Activated CD8-positive, alpha-beta memory T cell treated with anti-CD3 and anti-CD28 coated beads for 24 hours (primary cell): ENCODE results near the gene COX15.
"Not testable (repeated sequence)": the region's sequence is repeated elsewhere in the genome, so short reads cannot be mapped to it uniquely, and the experiment has no call there.

ENCODE experiments used
- DNase-seq: peaks from one replicate; pipeline ENCODE4 v3.0.0-alpha.2; 2020

The COX15 gene

DNA sequence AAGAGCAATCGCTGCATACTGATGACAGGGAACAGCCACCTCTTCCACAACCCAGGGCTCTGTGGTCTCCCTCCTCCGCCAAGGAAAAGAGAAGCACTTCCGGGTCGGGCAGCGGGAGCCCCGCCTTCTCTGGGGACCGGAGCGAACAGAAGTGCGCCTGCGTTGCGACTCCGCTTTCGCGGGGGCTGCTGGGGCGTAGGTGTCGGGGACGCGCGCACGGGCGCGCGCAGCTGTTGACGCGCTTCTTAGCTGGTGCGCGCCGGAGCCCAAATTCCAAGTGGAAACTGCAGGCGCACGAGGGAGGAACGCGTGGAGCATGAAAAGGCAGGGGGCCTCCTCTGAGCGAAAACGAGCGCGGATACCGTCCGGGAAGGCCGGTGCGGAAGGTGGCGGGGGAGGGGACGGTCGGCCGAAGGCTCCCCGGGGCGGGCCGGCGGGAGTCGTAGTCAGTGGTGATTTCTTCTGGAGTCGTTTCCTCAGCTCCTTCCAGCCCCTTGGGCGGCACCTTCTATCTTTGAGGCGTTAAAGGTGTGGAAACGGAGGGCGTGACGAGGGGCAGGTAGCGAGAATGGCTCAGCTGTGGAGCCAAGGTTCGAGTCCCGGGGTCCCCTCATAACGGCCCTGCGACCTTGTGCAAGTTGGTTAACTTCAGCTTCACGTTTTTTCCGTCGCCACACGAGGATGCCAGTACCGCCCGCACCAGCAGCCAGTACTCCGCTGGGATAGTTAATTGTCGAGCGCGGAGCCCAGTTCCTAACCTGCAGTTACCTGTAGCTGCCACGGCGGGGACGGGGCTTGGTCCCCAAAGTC lies at the start of gene COX15, which contains the start of gene CUTC:
TSS of gene COX15 (minus strand) at position 95 of the 810 bp plus-strand sequence. CDS start at position 17, 78 bp downstream.
TSS of gene CUTC (plus strand) at position 202 of the 810 bp plus-strand sequence. CDS start at position 317, 115 bp downstream.
- peak; percentile 95 for DNase-seq

DNA sequence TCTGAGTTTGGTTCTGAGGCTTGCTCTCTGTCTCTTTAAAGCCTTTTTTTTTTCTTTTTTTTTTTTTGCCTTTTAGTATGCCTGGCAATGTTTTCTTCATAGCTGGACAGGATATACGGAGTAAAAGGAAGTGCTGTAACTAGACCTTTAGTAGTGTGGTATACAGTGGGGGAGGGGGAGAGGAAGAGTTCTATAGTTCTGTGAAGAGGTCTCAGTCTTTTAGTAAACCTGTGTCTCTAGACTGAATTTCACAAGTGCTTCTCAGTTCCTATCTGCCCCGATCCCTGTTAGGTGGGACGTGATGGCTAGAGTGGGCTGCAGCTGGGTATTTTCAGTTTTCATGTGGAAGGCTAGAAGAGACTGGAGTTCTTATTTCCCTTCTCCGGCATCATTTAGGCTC lies 47.4 kb upstream of the COX15 start:
- no peak for DNase-seq

DNA sequence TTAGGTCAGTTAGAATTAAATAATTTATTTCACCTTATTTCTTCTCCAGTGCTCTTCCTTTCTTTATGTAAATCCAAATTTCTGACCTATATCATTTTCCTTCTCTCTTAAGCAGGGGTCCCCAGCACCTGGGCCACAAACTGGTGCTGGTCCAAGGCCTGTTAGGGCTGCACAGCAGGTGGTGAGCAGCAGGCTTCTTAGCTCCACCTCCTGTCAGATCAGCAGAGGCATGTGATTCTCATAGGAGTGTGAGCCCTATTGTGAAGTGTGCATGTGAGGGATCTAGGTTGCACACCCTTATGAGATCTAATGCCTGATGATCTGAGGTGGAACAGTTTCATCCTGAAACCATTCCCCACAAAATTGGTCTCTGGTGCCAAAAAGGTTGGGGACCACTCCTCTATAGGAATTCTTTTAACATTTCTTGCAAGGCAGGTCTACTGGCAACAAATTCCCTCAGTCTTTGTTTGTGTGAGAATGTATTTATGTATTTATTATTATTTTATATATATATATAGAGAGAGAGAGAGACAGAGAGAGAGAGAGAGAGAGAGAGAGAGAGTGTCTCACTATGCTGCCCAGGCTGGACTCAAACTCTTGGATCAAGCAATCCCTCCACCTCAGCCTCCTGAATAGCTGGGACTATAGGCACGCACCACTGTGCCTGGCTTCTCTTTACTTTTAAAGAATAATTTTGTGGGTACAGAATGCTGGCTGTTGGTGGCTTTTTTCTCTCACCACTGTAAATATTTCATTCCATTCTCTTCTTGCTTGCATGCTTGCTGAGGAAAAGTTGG lies 46.2 kb upstream of the COX15 start:
- no peak for DNase-seq

DNA sequence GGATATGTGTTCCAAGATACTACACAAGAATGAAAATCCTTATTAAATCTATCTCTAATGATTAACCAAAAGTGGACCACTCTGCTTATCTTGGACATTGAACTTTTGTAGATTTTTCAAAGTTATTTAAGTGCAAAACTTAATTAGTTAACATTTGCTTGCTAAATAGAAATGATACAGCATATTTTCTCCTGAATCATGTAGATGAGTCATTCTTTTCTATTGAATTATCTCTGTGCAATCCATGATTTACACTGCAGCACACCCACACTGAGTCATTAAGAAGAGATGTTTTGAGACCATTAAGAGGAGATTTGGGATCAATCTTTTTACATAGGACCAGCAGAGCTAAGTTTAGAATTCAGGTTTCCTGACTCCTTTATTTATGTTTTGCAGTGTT lies 43.9 kb upstream of the COX15 start:
- DNase-seq: no peak

DNA sequence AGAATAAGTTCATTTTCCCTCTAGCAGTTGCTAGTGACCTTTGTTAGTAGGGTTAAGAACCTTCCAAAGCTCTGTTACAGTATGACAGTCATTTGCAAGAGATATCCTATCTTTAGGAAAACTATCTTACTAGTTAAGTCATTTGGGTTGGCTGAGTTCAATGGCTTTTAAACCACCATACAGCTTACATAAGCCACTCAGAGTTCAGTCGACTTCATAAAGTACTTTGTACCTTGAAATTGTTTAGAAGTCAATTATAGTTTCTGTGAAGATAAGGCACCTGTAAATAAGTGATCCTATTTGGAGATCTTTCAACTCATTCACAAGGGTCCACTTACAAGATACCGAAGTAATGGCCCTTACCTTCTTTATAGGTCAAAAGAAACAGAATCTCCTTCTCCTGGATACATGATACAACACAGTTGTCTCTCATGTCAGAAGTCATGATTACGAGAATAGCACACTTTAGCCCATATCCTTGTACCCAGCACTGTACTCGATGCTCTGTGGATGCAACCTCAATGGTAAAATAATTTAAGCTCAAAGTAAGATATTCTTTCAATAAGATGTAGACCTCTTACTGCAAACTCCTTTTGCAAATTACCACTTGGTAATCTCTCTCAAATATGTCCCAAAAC lies 38.6 kb upstream of the COX15 start:
- no peak for DNase-seq

DNA sequence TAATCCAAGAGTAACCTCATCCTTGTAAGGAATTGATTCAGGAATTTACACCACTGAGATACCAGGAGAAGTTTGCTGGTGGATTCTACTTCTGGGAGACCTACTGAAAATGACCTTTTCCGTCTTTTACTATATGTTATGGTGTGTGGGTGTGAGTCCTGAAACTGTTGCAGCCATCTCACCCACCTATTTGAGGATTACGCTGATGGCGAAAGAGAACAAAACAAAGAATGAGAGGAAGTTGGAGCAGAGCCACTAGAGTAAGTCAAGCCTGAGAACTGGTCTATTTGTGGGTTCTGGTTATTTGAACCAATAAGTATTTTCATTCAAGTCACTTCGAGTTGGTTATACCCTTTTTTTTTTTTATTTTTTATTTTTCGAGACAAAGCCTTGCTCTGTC lies 37.8 kb upstream of the COX15 start:
- no peak for DNase-seq

DNA sequence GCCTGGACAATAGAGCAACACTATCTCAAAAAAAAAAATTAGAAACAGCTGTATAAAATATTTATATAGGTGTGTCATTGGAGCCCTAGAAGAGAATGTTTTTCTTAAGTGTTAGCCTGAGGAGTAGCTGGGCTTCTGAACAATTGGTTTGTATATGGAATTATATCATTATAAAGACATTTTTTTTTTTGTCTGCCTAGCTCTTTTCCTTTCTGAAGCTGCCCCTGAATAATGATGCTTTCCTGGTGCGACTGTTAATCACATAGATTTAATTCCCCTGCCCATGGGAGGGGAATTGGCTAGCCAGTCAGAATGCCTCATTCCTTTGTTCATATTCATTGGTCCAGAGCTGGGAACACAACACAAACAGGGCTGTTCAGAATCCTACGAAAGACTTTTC lies 36.6 kb upstream of the COX15 start:
- DNase-seq: no peak

DNA sequence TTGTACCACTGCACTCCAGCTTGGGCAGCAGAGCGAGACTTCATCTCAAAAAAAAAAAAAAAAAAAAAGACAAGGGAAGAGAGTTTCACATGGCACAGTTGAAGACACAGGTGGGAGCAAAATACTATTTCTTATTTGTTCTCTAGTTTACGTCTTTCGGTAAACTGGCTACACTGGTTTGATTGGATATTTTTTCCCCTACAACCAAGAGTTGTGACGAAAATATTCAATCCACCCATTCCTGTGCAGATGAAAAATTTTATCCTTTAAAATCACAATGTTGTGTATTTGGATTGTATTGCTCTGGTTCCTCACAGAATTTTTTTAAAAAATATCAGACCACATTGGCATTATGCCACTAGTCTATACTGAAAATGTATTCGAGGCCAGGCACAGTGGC lies 36.0 kb upstream of the COX15 start:
- no peak for DNase-seq

DNA sequence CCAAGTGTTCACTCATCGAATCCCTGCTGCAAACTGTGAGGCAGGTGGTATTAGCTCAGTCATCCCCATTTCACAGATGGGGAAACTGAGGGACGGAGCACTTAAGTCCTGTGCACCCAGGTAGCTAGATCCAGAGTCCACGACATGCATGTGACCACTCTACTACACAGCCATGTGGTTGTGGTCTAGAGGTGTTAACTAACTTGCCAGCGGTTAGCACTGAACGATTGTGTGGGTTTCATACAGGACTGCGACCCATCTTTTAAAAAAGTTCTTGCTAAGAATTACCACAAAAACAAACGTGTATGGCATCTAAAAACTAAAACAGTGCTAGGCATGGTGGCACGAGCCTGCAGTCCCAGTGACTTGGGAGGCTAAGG lies 34.4 kb upstream of the COX15 start:
- no peak for DNase-seq

DNA sequence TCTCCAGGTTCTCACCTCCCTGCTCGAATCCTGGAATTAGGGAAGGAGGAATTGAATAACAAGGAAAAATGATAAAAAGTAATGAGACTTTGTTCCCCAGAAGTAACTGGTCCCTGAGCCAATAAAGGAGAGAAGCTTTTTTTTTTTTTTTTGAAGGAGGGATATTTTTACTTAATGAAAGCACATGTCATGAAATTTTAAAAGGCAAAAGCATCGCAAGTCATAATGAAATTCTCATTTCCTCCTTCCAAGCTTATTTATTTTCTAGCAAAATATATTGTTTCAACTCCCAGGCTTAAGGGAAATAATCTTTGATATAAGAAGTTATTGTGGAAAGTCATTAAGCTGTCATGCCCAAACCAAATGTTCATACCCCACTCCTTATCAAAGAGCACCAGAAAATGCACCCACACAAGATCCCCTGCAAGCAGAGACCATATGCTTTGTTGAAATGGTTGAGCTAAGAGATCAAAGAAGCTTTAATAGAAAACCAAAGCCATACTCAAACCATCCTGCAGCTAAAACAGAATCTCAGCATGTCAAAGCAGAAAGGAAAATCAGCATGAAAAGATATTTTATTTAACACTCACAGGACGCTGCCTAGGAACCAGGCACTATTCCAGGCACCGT lies 33.9 kb upstream of the COX15 start:
- no peak for DNase-seq

DNA sequence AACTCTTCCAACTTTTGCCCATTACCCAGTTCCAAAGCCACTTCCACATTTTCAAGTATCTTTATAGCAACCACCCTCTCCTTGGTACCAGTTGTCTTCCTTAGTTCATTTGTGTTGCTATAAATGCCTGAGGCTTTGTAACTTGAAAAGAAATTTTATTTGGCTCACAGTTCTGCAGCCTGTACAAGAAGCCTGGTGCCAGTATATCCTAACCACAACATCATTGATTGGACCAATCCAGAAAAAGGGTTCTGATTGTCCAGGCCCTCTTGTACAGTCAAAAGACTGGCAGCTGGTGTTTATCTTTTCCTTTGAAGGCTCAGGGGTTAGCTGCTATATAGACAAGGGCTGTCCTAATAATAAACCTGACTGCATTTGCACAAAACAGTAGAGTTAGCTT lies 29.4 kb upstream of the COX15 start:
- DNase-seq: no peak

DNA sequence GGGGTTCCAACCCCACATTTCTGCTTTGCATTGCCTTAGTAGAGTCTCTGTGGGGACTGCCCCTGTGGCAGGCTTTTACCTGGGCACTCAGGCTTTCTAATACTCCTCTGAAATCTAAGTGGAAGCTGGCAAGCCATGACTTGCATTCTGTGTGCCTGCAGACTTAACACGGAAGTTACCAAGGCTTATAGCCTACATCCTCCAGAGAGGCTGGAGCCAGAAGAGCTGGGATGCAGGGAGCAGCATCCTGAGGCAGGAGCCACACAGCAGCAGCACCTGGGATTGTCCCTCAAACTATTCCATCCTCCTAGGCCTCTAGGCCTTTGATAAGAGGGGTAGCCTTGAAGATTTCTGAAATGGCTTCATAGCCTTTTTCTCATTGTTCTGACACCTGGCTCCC lies 28.4 kb upstream of the COX15 start:
- no peak for DNase-seq

DNA sequence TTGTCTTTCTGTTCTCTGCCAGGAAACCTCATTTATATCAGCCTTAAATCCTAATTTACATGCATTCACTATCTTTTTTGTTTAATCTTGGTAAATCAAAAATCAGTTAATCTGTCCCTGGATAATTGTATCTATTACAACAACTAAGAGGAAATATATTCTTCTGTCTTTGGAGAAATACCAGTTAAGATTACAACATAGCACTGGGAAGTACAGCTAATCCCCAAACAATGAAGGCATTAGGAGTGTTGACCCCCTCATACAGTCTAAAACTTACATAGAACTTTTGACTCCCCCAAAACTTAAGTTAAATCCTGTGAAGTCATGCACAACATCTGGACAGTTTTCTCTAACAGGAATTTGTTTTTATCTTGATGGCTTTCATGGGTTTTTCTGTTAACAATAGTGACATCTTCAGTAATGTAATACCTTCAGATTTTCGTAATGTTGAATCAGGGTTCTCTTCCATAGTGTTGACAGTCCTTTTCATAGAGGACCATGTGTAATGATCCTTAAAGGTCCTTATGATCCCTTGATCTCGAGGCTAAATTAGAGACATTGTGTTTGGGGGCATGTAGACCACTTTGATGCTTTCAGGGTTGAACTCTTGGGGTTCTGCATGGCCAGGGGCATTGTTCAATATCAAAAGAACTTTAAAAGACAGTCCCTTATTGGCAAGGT lies 26.4 kb upstream of the COX15 start:
- DNase-seq: no peak

DNA sequence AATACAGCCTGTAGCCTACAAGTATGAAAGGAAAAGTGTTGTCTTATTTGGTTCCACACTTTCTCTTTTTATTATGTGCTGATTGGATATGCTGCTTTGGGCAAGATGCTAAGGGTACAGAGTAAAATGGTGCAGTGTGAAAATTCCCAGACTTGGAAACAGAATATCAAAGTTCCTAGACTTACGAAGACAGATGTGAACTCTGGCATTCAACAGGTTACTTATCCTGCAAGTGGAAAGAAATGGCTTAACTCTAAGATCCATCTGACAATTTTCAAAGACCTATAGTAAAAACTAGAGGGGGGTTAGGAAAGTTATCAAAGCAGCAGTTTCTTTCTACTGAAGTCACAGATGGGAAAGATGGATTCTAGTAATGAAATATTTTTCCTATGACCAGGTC lies 24.2 kb upstream of the COX15 start:
- DNase-seq: no peak

DNA sequence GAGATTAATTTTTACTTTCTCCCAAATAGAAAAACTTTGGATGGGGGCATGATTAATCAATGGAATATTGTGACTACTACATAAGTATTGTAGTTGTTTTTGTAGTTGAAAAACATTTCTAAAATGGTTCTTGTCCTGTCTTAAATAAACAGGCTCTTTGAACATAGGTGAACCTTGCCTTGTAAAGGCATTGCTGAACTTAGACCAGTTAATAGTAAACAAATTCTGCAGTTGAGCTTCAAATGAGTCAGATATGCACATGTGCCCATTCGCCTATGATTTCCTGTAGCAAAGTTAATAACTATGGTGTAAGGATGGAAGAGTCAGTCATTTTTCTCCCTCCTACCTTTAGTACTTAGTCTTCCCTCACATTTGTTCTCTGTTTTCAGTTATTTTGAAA lies 22.7 kb upstream of the COX15 start:
- no peak for DNase-seq

DNA sequence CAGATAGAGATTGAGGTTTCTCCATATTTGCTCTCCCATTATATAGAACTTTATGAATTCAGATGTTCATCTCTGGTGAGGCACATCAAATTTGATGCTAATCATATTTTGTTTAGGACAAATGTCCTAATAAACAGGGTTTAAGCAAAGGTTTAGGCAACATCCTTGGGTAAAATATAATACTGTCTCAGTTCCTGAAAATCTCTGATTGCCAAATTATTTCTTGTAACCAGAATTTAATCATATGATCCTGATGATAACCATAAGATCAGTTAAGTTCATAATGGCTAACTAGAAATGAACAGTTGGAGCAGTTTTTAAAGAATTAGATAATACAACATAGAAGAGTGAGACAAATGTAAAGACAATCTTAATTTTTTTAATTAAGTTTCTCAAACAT lies 18.7 kb upstream of the COX15 start:
- DNase-seq: no peak

DNA sequence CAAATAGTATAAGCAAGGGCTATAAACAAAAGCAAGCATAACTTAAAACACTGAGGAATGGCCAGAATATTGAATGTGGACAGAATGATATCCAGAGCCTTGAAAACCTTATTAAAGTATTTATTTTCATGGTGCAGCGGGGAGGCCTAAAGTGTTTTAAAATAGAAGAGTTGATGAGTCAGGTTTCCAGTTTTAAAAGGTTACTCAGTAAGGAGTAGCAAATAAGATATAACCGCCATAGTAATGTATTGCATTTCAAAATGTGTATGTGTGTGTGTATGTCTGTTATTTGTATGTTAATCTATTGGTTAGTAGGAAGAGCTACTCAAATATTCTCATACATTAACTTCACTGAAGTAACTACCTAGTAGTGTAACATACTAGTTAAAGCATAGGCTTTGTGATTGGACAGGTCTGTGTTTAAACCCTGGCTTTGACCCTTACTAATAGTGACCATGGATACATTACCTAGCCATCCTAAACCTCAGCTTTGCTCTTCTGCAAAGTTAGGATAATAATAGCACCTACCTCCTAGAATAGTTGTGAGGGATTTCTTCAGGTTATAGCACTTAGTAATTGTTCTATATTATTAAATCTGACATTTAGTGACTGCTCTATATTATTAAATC lies 17.0 kb upstream of the COX15 start:
- no peak for DNase-seq

DNA sequence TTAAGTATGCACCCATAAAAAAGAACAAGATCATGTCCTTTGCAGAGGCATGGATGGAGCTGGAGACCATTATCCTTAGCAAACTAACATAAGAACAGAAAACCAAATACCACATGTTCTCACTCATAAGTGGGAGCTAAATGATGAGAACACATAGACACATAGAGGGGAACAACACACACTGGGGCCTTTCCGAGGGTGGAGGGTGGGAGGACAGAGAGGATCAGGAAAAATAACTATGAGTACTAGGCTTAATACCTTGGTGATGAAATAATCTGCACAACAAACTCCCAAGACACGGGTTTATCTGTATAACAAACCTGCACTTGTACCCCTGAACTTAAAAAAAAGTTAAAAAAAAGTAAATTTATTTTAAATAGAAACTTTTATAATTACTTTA lies 14.2 kb upstream of the COX15 start:
- not testable (repeated sequence) for DNase-seq

DNA sequence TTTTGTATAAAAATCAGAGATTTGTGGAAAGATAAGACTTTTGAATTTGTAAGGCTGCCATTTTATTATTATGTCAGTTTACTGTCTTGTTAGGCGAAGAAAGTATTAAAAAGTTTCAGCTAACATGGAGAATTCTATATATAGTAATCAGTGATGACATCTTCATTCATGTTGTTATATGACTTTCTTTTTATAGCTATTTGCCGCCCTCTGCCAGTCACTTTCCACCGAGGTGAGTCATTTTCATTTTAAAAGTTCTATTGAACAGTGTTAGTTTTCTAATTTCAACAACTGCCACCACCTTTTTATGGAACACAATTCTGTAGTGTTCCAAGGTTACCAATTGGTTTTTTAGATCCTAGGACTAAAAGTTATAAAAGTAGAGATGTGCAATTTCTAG lies 11.9 kb upstream of the COX15 start:
- DNase-seq: no peak

DNA sequence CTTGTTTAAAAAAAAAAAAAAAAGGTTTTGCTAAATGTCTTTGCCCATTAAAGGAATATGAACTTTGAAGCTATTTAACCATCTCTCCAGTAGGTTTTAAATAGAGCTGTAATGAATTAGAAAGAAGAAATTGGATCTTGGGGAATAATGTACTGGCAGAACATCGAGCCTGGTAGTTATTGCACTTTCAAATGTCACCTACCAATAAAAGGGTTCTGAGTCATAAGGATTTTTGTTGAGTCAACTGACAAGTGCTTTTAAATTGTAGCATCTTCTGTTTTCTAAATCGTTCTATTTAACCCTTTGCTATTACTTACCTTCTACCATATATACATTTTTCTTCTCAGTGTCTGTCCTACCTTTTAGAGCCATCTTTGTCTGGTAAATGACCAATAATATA lies 10.8 kb upstream of the COX15 start:
- DNase-seq: no peak

DNA sequence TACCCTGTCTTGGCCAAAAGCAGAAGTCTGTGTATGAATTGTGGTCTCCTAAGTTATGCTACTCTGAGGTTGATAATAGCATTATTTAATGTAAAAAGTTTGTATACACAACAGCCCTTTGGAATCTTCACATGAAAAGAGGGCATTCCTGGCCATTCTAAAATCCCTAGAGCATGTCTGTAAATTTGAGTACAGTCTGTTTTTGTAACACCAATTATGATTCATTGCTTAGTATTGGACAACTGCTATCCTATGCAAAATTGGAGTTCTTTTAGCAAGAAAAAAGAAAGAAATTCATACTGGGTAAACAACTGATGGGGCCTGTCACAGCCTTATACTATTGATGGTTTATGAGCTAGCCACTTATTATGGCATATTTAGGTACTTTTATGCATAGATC lies 10.3 kb upstream of the COX15 start:
- DNase-seq: no peak

DNA sequence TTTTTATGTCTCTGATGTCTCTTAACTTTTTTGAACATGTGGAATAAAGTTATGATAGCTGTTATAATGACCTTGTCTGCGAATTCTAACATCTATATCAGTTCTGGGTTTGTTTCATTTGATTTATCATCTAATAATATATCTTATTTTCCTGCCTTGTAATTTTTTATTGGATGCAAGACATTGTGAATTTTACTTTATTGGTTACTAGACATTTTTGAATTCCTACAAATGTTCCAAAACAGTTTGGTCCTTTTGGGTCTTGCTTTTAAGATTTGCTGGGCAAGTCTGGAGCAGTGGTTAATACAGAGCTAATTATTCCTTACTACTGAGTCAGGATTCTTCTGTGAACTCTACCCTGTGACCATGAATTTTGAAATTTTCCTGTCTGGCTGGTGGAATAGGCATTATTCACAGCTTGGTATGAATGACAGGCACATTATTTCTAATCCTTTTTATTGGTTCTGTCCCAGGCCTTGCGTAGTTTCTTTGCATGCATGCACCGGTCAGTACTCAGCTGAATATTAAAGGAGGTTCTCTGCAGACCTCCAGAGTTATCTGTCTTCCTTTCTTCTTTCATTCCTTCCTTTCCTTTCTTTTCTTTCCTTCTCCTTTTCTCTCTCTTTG lies 9.1 kb upstream of the COX15 start:
- DNase-seq: no peak
